HPDE6-E6E7 (cell line): ENCODE results near the gene DNAH14.

ENCODE experiments used
- DNase-seq: peaks from one replicate; pipeline ENCODE4 v3.0.0; 2011; ENCODE audit warnings: missing footprints; ENCODE audit errors: extremely low spot score

Gene DNAH14

GRCh38 chr1:225406976-225407725 lies 477.7 kb downstream of the DNAH14 start:
- DNase-seq, result no peak

GRCh38 chr1:225407755-225408154 lies 478.3 kb downstream of the DNAH14 start:
- DNase-seq, result no peak

- DNase-seq, result no peak
Observed at GRCh38 chr1:225408249-225408648, 478.8 kb downstream of the DNAH14 start.

- no peak for DNase-seq
Observed at GRCh38 chr1:225409051-225409450, 479.6 kb downstream of the DNAH14 start.

- no peak for DNase-seq
Observed at GRCh38 chr1:225410036-225410435, 480.6 kb downstream of the DNAH14 start.

GRCh38 chr1:225412321-225412720 lies 482.8 kb downstream of the DNAH14 start:
- no peak for DNase-seq

- no peak for DNase-seq
Observed at GRCh38 chr1:225412803-225413351, 483.4 kb downstream of the DNAH14 start.

GRCh38 chr1:225413708-225414375 lies 484.4 kb downstream of the DNAH14 start:
- DNase-seq, result no peak

- DNase-seq, result no peak
Observed at GRCh38 chr1:225415307-225415706, 485.8 kb downstream of the DNAH14 start.

- no peak for DNase-seq
Observed at GRCh38 chr1:225415967-225416745, 486.7 kb downstream of the DNAH14 start.

GRCh38 chr1:225418059-225418458 lies 488.6 kb downstream of the DNAH14 start:
- no peak for DNase-seq

GRCh38 chr1:225418598-225418997 lies 489.1 kb downstream of the DNAH14 start:
- no peak for DNase-seq

- DNase-seq, result no peak
Observed at GRCh38 chr1:225422031-225422605, 492.6 kb downstream of the DNAH14 start.

- no peak for DNase-seq
Observed at GRCh38 chr1:225422795-225423517, 493.5 kb downstream of the DNAH14 start.

- DNase-seq, result no peak
Observed at GRCh38 chr1:225423518-225423855, 494.0 kb downstream of the DNAH14 start.

GRCh38 chr1:225424562-225425200 lies 495.2 kb downstream of the DNAH14 start:
- no peak for DNase-seq

- DNase-seq, result peak; percentile 20
Observed at GRCh38 chr1:225425201-225425786, 495.8 kb downstream of the DNAH14 start.

GRCh38 chr1:225426395-225427234 lies 497.1 kb downstream of the DNAH14 start:
- DNase-seq, result peak; percentile 29

- no peak for DNase-seq
Observed at GRCh38 chr1:225427235-225428067, 498.0 kb downstream of the DNAH14 start, which contains the start of gene LBR. LBR (minus strand) TSS chr1:225428038; CDS start chr1:225424075, 3,963 bp downstream.
